ENCODE measurements around the gene TCEAL8. TPM values are rescaled to one million over a fixed set of nuclear protein-coding genes. Genes with fewer than 3 reads are reported as not detected.

TCEAL8 gene
- 40.7 and 45.3 TPM in 2 replicates for total RNA-seq

DNA sequence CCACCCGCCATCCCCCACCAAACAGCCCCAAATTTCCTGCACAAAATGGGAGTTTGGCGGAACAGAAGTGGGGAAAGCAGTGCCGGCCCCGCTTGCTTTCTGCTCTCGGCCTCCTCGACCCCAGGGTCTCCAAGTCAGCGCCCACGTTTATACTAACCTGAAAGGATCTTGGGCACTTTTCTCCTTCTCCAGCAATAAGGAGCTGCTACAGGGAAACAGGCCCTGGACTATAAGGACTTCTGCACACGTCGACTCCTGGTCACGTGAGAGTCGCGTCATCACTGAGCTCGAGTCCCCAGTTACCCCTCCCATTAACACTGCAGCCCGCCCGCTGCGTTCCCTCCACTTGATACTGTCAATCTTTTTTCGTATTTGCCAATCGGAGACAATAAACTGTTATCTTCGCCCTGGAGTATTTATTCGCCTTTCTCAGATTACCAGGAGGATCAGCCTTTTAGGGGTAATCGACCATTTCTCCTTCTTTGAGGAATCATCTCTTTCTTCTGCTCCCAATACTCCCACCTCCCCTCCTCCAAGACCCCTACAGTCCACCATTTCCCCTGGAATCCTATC, at the start of gene TCEAL8:
TSS of gene TCEAL8 (minus strand) at position 235 of the 573 bp plus-strand sequence. CDS start 1,176 bp downstream, outside the sequence.

GRCh38 chrX:103276581-103277002, 21.6 kb upstream of the TCEAL8 start, which contains the start of gene TCEAL5:
TCEAL5 (minus strand) TSS chrX:103276750; CDS start chrX:103274563, 2,187 bp downstream.

GRCh38 chrX:103214870-103215424, 40.0 kb downstream of the TCEAL8 start, which contains the start of gene BEX4:
BEX4 (plus strand) TSS chrX:103215108; CDS start chrX:103216154, 1,046 bp downstream.

Other genes with a start within 250 kb of the TCEAL8 start
- gene BEX1, start 191.0 kb downstream of the TCEAL8 start, total RNA-seq = 0.63 and 1.5 TPM in 2 replicates
- gene NXF3, start 162.0 kb downstream of the TCEAL8 start, total RNA-seq = not detected in 2 replicates
- 20.5 and 32.2 TPM in 2 replicates for gene BEX4, start 40.0 kb downstream of the TCEAL8 start, total RNA-seq
- not detected in 2 replicates for gene TCEAL5, start 21.6 kb upstream of the TCEAL8 start, total RNA-seq
- 6.0 and 19.6 TPM in 2 replicates for gene BEX2, start 55.8 kb upstream of the TCEAL8 start, total RNA-seq
- gene TCEAL7, start 75.1 kb upstream of the TCEAL8 start, total RNA-seq = 11.8 and 12.7 TPM in 2 replicates
- gene TCEAL9, start 101.4 kb upstream of the TCEAL8 start, total RNA-seq = 14.7 and 20.2 TPM in 2 replicates
- 138 and 149 TPM in 2 replicates for gene BEX3, start 121.4 kb upstream of the TCEAL8 start, total RNA-seq